Mononuclear cell (primary cell): ENCODE measurements around the gene PEX5L. TPM values are rescaled to one million over a fixed set of nuclear protein-coding genes. Genes with fewer than 3 reads are reported as not detected.

ENCODE experiments used
- H3K27me3 ChIP-seq: 2 replicates; pipeline ENCODE4 v1.6.0; 2011; ENCODE audit warnings: low read length, control low read depth; ENCODE audit not compliant: insufficient read depth
- H3K4me1 ChIP-seq: 2 replicates; pipeline ENCODE4 v1.5.1; 2011; ENCODE audit warnings: mild to moderate bottlenecking, low read length, control low read depth; ENCODE audit not compliant: insufficient read depth
- H3K4me3 ChIP-seq: 2 replicates; pipeline ENCODE4 v1.5.1; 2011; ENCODE audit warnings: mild to moderate bottlenecking, low read length, moderate library complexity
- H3K9me3 ChIP-seq: 2 replicates; pipeline ENCODE4 v1.5.1; 2011; ENCODE audit warnings: low read depth, mild to moderate bottlenecking, control low read depth, low read length
- total RNA-seq: library from RNA; depleted of rRNA; stranded (reverse); fragments of >200 nt; gene quantifications from one replicate; pipeline ENCODE4 v1.2.3, GENCODE V29; 2012

Gene PEX5L
- total RNA-seq, 1 donor = not detected

DNA sequence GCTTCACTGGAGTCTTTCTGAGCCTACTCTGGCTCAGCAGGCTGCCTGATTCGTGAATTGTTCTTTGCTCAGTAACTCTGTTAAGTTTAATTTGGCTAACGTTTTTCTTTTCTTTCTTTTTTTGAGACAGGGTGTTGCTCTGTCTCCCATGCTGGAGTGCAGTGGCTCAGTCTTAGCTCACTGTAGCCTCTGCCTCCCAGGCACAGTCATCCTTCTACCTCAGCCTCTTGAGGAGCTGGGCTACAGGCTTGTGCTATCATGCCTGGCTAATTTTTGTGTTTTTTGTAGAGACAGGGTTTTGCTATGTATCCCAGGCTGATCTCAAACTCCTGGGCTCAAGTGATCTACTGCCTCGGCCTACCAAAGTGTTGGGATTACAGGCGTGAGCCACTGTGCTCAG, 165.0 kb downstream of the PEX5L start:
- Histone ChIP-seq H3K27me3 (no peaks in the 10 kb centered on the region), H3K4me3 (no peak overlapping the region), H3K9me3 (no peaks in the 10 kb centered on the region), H3K4me1 (no peaks in the 10 kb centered on the region)

DNA sequence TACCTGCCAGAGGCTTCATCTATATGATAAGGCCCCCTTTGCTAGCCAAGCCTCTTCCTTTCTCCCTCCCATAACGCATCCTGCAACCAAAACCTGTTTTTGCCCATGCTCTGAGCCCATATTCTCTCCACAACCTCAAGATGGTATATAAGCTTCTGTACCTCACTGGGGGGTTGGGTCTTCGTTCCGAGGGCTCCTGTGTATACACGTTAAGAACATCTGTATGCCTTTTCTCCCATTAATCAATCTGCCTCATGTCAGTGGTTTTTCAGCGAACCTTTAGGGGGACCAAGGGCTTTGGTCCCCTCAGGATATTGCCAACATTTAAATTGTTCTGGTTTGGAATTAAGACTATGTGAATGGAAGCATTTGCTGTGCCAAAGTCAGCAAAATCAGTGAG, 168.0 kb downstream of the PEX5L start:
- Histone ChIP-seq H3K27me3 (no peaks in the 10 kb centered on the region), H3K9me3 (no peaks in the 10 kb centered on the region), H3K4me3 (no peak overlapping the region), H3K4me1 (no peaks in the 10 kb centered on the region)

DNA sequence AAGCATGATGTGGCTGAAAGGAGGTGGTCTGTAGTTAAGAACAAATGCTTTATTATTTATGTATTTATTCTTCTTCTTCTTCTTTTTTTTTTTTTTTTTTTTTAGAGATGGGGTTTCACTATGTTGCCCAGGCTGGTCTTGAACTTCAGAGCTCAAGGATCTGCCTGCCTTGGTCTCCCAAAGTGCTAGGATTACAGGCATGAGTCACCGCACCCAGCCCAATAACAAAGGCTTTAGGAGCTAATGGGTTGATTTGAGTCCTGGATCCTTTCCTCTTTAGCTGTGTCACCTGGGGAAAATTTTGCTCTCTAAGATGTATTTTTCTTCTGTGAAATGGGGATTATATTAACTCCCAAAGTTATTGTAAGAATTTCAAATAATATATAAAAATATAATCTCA, 168.8 kb downstream of the PEX5L start:
- Histone ChIP-seq H3K27me3 (no peaks in the 10 kb centered on the region), H3K9me3 (no peaks in the 10 kb centered on the region), H3K4me3 (no peak overlapping the region), H3K4me1 (no peaks in the 10 kb centered on the region)

DNA sequence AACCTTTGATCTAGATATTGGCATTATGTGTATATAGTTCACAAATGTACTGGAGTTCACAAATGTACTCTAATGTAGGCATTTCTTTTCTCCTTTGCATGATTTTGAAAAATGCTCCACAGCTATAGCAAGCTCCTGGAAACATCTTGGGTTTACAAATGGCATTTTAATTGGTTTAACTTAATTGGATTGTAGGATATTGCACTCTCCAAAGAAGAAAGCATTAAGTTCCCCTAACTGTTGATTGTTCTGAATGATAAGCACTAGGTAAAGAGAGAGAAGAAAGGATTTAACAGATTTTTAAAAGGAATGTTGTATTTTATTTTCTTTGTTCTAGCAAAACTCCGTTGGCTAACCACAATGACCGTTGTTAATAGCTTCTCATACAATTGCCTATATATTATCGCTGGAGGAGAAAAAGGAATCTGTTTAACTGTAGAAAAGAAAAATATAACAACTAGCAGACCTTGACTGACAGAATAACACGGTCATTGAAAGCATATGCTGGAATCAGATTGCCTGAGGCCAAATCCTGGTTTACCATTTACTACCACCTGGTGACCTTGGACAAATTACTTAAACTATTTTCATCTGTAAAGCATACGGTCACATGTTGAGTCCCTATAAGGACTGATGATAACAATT, 170.8 kb downstream of the PEX5L start:
- Histone ChIP-seq H3K9me3 (no peaks in the 10 kb centered on the region), H3K27me3 (no peaks in the 10 kb centered on the region), H3K4me3 (no peak overlapping the region), H3K4me1 (no peaks in the 10 kb centered on the region)

DNA sequence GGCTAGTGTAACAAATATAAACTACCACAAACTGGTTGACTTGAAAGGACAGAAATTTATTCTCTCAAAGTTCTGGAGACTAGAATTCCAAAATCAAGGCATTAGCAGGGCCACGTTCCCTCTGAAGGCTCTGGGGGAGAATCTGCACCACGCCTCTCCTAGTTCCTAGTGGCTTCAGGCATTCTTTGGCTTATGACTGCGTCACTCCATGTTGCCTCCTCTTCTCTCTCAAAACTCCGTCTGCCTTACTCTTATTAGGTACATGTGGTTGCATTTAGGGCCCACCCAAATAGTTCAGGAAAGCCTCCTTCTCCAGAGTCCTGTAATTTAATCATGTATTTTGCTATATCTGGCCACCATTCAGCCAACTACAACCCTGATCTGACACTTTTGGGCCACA, 174.8 kb downstream of the PEX5L start:
- Histone ChIP-seq H3K27me3 (no peaks in the 10 kb centered on the region), H3K9me3 (no peaks in the 10 kb centered on the region), H3K4me1 (no peaks in the 10 kb centered on the region), H3K4me3 (no peak overlapping the region)

DNA sequence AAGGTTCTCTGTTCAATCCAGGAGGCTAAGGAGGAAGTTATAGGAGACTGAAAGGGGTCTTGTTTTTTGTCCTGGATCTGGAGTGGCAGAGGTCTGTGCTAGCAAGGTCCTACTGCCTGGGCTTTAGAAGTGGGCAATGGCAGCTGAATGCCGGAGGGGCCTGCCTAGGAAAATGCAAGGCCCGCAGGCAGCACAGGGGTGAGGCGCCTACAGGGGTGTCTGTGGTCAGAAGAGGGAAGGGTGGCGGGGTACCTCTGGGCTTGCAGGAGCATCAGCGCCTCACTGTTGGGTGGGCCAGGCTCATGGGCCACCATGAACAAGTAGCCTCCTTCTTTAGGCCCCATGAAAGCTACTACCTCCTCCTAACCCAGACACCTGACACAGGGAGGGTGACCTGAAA, 175.4 kb downstream of the PEX5L start:
- no peaks in the 10 kb centered on the region for H3K4me1 ChIP-seq
- no peaks in the 10 kb centered on the region for H3K27me3 ChIP-seq
- no peaks in the 10 kb centered on the region for H3K9me3 ChIP-seq
- H3K4me3 ChIP-seq = no peak overlapping the region

DNA sequence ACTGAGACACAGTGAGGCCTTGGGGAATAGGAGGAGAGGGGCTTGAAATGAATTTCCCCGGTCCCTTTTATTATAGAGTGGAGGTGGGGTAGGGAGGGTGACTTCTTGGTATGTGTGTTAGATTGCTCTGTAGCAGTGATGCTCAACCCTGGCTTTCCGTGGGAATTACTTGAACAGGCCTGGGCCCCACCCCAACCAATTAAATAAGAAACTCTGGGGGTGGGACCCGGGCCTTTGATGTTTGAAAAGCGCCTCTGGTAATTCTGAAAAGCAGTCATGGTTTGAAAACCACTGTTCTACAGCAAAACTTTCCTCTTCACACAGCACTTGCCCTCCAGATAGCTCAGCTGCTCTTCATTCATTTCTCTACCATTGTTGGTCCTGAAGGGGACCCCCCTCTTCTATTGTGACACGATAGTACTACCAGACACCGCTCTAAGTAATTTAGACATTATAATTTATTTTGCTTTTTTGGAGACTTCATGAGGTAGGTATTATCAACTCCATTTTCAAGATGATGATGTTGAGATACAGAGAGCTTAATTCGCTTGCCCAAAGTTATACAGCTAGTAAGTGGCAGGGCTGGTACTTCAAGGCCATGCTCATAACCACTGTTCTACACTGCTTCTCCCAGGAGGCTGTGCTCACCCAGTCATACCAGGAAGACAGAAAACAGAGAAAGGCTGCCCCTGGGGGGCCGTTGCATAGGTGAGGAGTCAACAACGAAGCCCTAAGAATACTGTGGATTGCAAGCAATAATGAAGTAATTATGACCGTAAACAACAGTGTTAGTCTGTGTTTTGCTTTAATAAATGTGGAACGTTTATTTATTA, 176.2 kb downstream of the PEX5L start:
- no peaks in the 10 kb centered on the region for H3K9me3 ChIP-seq
- no peaks in the 10 kb centered on the region for H3K4me1 ChIP-seq
- H3K27me3 ChIP-seq = no peaks in the 10 kb centered on the region
- no peak overlapping the region for H3K4me3 ChIP-seq

DNA sequence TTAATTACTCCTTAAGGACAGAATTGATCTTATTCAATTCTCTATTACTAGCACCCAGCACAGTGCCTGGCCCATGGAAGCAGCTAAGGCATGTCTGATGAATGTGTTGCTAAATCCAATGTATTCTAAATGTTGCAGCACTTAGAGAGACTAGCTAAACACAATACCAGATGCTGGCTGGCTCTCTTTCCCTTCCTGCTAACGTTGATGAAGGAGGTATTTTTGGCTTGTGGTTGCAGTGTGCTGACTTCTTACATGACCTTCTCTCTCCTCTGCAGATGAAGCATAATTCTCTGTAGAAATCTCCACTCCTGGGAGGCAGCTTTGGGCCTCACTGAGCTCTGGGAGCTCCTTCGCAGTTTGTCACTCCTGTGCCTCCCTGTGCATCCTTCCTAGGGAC, 183.6 kb downstream of the PEX5L start:
- H3K4me3 ChIP-seq = no peak overlapping the region
- H3K4me1 ChIP-seq = no peaks in the 10 kb centered on the region
- no peaks in the 10 kb centered on the region for H3K9me3 ChIP-seq
- no peaks in the 10 kb centered on the region for H3K27me3 ChIP-seq

DNA sequence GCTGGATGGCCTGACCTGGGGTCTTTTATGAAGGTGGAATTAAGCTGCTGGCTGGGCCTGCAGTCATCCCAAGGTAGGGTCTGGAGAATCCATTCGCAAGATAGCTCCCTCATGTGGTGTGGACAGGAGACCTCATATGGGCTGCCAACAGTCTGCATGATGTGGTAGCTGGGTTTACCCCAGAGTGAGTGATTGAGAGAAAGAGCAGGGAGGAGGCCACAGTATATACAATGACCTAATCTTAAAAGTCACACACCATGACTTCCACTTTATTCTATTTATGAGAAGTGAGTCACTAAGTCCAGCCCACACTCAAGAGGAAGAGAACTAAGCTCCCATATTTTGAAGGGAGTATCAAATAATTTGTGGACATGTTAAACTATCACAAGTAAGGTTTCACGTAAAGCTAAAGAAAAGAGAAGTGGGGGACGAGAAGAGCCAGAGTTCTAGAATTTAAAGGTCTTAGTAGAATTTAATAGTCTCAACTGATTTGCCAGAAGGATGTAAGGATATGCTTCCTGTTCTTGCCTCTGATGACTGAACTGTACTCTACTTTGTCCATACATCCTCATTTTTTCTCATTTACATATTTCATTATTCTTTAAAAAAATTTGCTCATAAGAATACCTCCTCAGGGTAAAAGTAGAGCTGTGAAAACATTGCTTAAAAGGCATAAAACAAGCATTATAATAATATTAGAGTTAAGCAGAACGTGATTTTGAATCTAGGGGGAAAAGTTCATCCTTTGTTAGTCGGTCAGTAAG, 184.4 kb downstream of the PEX5L start:
- no peaks in the 10 kb centered on the region for H3K27me3 ChIP-seq
- no peaks in the 10 kb centered on the region for H3K9me3 ChIP-seq
- no peaks in the 10 kb centered on the region for H3K4me1 ChIP-seq
- H3K4me3 ChIP-seq = no peak overlapping the region

DNA sequence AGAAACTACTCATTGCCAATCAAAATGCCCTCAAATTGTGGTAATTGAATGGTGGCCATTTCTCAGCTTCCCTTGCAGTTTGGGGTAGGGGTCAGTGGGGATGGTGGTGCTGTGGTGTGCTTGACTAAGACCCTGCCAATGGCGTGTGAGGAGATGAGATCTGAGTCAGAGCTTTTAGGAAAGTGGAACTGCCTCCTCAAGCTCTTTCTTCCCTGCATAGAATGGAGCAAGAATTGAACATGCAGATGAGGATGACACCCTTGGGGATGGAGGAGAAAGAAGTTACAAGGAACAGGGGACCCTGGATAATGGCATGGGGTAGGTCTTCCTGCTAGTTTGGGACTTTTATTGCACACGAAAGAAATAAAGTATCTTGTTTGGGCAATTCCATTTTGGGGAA, 188.0 kb downstream of the PEX5L start:
- Histone ChIP-seq H3K27me3 (no peaks in the 10 kb centered on the region), H3K9me3 (no peaks in the 10 kb centered on the region)

DNA sequence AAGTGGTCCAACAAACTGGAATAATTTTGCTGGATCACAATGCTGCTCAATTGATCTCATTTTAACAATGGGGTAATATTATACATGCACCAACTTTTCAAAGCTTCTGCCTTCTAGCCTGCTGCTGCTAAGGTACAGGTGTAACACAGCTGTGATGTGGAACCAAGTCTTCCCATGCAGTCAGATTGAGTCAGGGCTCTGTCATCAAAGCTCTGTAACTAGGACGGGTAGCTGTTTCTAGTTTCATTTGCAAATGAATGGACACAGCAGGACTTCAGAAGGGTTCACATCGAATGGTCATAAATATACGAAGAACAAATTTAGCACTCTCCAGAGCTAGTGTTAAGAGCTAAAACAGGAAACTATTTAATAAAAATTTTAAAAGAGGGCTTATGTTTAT, 194.7 kb downstream of the PEX5L start:
- Histone ChIP-seq H3K4me1 (no peaks in the 10 kb centered on the region), H3K9me3 (no peaks in the 10 kb centered on the region), H3K27me3 (no peaks in the 10 kb centered on the region), H3K4me3 (no peak overlapping the region)

More for the DNA sequence above, 188.0 kb downstream of the PEX5L start:
- Histone ChIP-seq H3K4me1 (no peaks in the 10 kb centered on the region), H3K4me3 (no peak overlapping the region)

DNA sequence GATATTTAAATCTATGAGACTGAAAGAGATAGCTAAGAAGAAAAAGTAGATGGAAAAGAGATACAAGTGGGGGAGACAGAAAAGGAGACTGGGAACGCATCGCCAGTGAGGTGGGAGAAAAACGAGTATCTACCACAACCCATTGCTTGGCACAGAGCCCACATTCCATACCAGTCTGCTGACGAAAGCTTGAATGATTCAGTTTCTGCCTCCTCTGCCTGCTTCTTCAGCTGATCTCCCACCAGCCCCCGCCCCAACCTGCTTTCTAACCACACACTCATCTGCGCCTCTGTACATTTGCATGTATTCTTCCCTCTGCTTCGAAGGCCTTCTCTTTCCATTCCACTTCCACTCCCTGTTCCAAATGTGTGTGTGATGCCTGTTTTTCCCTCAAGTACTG, 195.8 kb downstream of the PEX5L start:
- H3K9me3 ChIP-seq = no peaks in the 10 kb centered on the region
- no peaks in the 10 kb centered on the region for H3K4me1 ChIP-seq
- H3K4me3 ChIP-seq = no peak overlapping the region
- no peaks in the 10 kb centered on the region for H3K27me3 ChIP-seq

DNA sequence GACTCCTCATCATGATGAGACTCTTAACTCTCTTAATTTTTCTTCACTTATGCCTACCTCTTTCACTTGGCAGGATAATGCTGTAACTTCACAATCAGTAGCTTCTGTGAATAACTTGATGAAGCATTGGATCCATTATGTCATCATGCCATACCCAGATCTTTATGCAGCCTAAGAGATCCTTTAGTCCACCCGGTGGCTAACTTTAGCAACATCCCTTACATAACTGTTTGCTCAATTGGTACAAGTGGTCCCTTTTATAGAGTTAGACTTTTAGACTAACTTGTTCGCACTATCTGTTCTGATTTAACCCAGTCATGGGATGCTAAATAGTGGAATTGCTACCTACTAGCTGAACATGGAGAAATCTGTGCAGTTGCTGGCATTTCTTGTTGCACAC, 199.4 kb downstream of the PEX5L start:
- H3K4me3 ChIP-seq = no peak overlapping the region
- H3K27me3 ChIP-seq = no peaks in the 10 kb centered on the region
- no peaks in the 10 kb centered on the region for H3K4me1 ChIP-seq
- H3K9me3 ChIP-seq = no peaks in the 10 kb centered on the region

DNA sequence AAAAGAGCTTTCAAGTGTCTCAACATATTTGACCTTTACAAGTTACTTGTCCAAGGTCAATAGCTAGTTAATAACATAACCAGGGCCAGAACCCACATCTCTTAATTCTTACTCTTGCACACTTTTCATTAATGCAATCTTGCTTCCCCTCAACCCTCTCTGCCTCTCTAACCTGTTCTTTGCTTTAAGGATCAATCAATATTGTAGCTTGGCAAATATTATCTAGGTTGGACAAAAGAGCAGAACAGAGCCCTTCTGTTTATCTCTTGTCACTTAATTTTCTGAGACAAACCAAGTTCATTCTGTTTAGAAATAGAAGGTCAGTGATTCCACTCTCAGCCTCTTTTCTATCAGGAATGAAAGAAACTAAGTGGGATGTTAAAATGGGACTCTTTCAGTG, 203.4 kb downstream of the PEX5L start:
- no peaks in the 10 kb centered on the region for H3K4me1 ChIP-seq
- H3K4me3 ChIP-seq = no peak overlapping the region
- H3K9me3 ChIP-seq = no peaks in the 10 kb centered on the region
- H3K27me3 ChIP-seq = no peaks in the 10 kb centered on the region

DNA sequence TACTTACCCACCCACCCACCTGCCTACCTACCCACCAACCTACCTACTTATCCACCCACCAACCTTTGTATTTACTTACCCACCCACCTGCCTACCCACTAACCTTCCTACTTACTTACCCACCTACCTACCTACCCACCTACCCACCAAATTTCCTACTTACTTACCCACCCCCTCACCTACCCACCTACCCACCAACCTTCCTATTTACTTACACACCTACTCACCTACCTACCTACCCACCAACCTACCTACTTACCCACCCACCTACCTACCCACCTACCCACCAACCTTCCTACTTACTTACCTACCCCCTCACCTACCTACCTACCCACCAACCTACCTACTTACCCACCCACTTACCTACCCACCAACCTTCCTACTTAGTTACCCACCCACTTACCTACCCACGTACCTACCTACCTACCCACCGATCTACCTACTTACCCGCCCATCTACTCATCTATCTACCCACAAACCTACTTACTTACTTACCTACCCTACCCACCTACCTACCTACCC, 204.3 kb downstream of the PEX5L start:
- H3K27me3 ChIP-seq = no peaks in the 10 kb centered on the region
- no peaks in the 10 kb centered on the region for H3K9me3 ChIP-seq
- H3K4me1 ChIP-seq = no peaks in the 10 kb centered on the region
- no peak overlapping the region for H3K4me3 ChIP-seq
